ENCODE measurements around the gene GRB14. TPM values are rescaled to one million over a fixed set of nuclear protein-coding genes. Genes with fewer than 3 reads are reported as not detected.

Gene GRB14
- total RNA-seq, 1 experiment from 2014 or later, result 18.4 TPM

GRCh38 chr2:164613321-164613982 is 7.8 kb downstream of the GRB14 start:
- Mint-ChIP-seq H3K4me3 (ENCODE audit: low read depth, unreplicated experiment) (no peak overlapping the region), H3K36me3 (ENCODE audit: insufficient read depth, unreplicated experiment) (no peaks in the 10 kb centered on the region), H3K4me1 (ENCODE audit: low read depth, unreplicated experiment) (peaks cover 15% of the 10 kb centered on the region), H3K9me3 (ENCODE audit: low read depth, unreplicated experiment) (no peaks in the 10 kb centered on the region), H3K27me3 (ENCODE audit: unreplicated experiment) (no peaks in the 10 kb centered on the region), H3K27ac (ENCODE audit: unreplicated experiment) (no peak overlapping the region)
- no peak for DNase-seq
- intact Hi-C loops (cut with micrococcal nuclease; ENCODE audit: unreplicated experiment), result no loop called here
- BruUV-seq (replicated peaks), result no TSS peak
- TF ChIP-seq CTCF (IDR thresholded peaks at IDR 0.05; ENCODE audit: unreplicated experiment), result no peak
- CTCF ChIA-PET, result no interaction called here

GRCh38 chr2:164609790-164610189 is 11.5 kb downstream of the GRB14 start:
- no TSS peak for BruUV-seq (replicated peaks)
- TF ChIP-seq CTCF (IDR thresholded peaks at IDR 0.05; ENCODE audit: unreplicated experiment), result no peak
- H3K4me3 Mint-ChIP-seq (ENCODE audit: low read depth, unreplicated experiment), result no peak overlapping the region
- H3K27ac Mint-ChIP-seq (ENCODE audit: unreplicated experiment), result no peak overlapping the region
- no peaks in the 10 kb centered on the region for H3K36me3 Mint-ChIP-seq (ENCODE audit: insufficient read depth, unreplicated experiment)
- intact Hi-C loops (cut with micrococcal nuclease; ENCODE audit: unreplicated experiment), result no loop called here
- H3K27me3 Mint-ChIP-seq (ENCODE audit: unreplicated experiment), result no peaks in the 10 kb centered on the region
- no peaks in the 10 kb centered on the region for H3K9me3 Mint-ChIP-seq (ENCODE audit: low read depth, unreplicated experiment)
- H3K4me1 Mint-ChIP-seq (ENCODE audit: low read depth, unreplicated experiment), result peaks cover 10% of the 10 kb centered on the region
- no peak for DNase-seq
- CTCF ChIA-PET, result no interaction called here

GRCh38 chr2:164606557-164606956 is 14.7 kb downstream of the GRB14 start:
- Mint-ChIP-seq H3K4me3 (ENCODE audit: low read depth, unreplicated experiment) (no peak overlapping the region), H3K27ac (ENCODE audit: unreplicated experiment) (no peak overlapping the region), H3K9me3 (ENCODE audit: low read depth, unreplicated experiment) (no peaks in the 10 kb centered on the region), H3K4me1 (ENCODE audit: low read depth, unreplicated experiment) (peaks cover 10% of the 10 kb centered on the region), H3K27me3 (ENCODE audit: unreplicated experiment) (no peaks in the 10 kb centered on the region), H3K36me3 (ENCODE audit: insufficient read depth, unreplicated experiment) (no peaks in the 10 kb centered on the region)
- CTCF ChIA-PET, result no interaction called here
- no peak for DNase-seq
- TF ChIP-seq CTCF (IDR thresholded peaks at IDR 0.05; ENCODE audit: unreplicated experiment), result no peak
- no TSS peak for BruUV-seq (replicated peaks)
- intact Hi-C loops (cut with micrococcal nuclease; ENCODE audit: unreplicated experiment), result no loop called here

- Mint-ChIP-seq H3K36me3 (ENCODE audit: insufficient read depth, unreplicated experiment) (no peaks in the 10 kb centered on the region), H3K27me3 (ENCODE audit: unreplicated experiment) (no peaks in the 10 kb centered on the region), H3K9me3 (ENCODE audit: low read depth, unreplicated experiment) (no peaks in the 10 kb centered on the region), H3K4me1 (ENCODE audit: low read depth, unreplicated experiment) (peaks cover 10% of the 10 kb centered on the region), H3K27ac (ENCODE audit: unreplicated experiment) (no peak overlapping the region), H3K4me3 (ENCODE audit: low read depth, unreplicated experiment) (no peak overlapping the region)
- no peak for TF ChIP-seq CTCF (IDR thresholded peaks at IDR 0.05; ENCODE audit: unreplicated experiment)
- no TSS peak for BruUV-seq (replicated peaks)
- CTCF ChIA-PET, result no interaction called here
- intact Hi-C loops (cut with micrococcal nuclease; ENCODE audit: unreplicated experiment), result no loop called here
- DNase-seq, result no peak
Measured at GRCh38 chr2:164605295-164605694, 16.0 kb downstream of the GRB14 start.
